Fibroblast of lung (primary cell): ENCODE measurements around the gene EXOC8. TPM values are rescaled to one million over a fixed set of nuclear protein-coding genes. Genes with fewer than 3 reads are reported as not detected.

ENCODE experiments used
- DNase-seq, 2 donors: peaks; one replicate each; pipeline versions ENCODE4 v3.0.0 to v3.0.0-alpha.2; 2010; ENCODE audit warnings: low read depth in 2 of 2
- H2AFZ ChIP-seq: 2 replicates; pipeline ENCODE4 v1.5.1; 2012; ENCODE audit warnings: low read length, control low read depth, inconsistent platforms
- H3K27ac ChIP-seq: 2 replicates; pipeline ENCODE4 v1.5.1; 2011; ENCODE audit warnings: low read length, control low read depth; ENCODE audit not compliant: insufficient read depth
- H3K27me3 ChIP-seq: 2 replicates; pipeline ENCODE4 v1.5.1; 2011; ENCODE audit warnings: mild to moderate bottlenecking, low read length; ENCODE audit not compliant: control insufficient read depth, insufficient read depth
- H3K36me3 ChIP-seq: 2 replicates; pipeline ENCODE4 v1.5.1; 2011; ENCODE audit warnings: low read length; ENCODE audit not compliant: control insufficient read depth, insufficient read depth
- H3K4me1 ChIP-seq: 2 replicates; pipeline ENCODE4 v1.5.1; 2011; ENCODE audit warnings: low read length; ENCODE audit not compliant: control insufficient read depth, insufficient read depth; ENCODE audit errors: extremely low read depth
- H3K4me2 ChIP-seq: 2 replicates; pipeline ENCODE4 v1.5.1; 2011; ENCODE audit warnings: low read length, control low read depth; ENCODE audit not compliant: insufficient read depth; ENCODE audit errors: extremely low read depth
- H3K4me3 ChIP-seq, 4 experiments: fragments of 200-600 bp in 1 of 4; sonication (generic) in 1 of 4; replicated peaks in 1 of 4; 2 replicates each; pipeline ENCODE4 v1.5.1; 2011 to 2016; ENCODE audit warnings: low read length in 4 of 4, low read depth in 3 of 4, mild to moderate bottlenecking in 3 of 4, control low read depth in 2 of 4, inconsistent platforms in 1 of 4, mixed read lengths in 1 of 4; ENCODE audit not compliant: insufficient read depth in 1 of 4; ENCODE audit errors: control extremely low read depth in 1 of 4
- H3K79me2 ChIP-seq: 2 replicates; pipeline ENCODE4 v1.5.1; 2012; ENCODE audit warnings: mild to moderate bottlenecking, low read length, inconsistent platforms; ENCODE audit not compliant: control insufficient read depth, insufficient read depth
- H3K9ac ChIP-seq: 2 replicates; pipeline ENCODE4 v1.5.1; 2011; ENCODE audit warnings: mild to moderate bottlenecking, low read length, control low read depth; ENCODE audit not compliant: insufficient read depth
- H3K9me3 ChIP-seq: 2 replicates; pipeline ENCODE4 v1.5.1; 2012; ENCODE audit warnings: low read depth, low read length; ENCODE audit not compliant: control insufficient read depth, insufficient read depth
- H4K20me1 ChIP-seq: 2 replicates; pipeline ENCODE4 v1.5.1; 2011; ENCODE audit warnings: low read length; ENCODE audit not compliant: control insufficient read depth, insufficient read depth; ENCODE audit errors: extremely low read depth
- EZH2 ChIP-seq: IDR thresholded peaks from 2 replicates; pipeline ENCODE4 v1.5.1; 2012; ENCODE audit warnings: low read length, control low read depth, mild to moderate bottlenecking; ENCODE audit errors: missing control alignments
- polyA plus RNA-seq, 2 donors: library from polyadenylated mRNA; depleted of rRNA in 1 of 2; stranded (reverse) in 1 of 2; unstranded in 1 of 2; fragments of >200 nt; gene quantifications; 2 replicates each; pipeline ENCODE4 v1.2.1, GENCODE V29; 2011 to 2012; ENCODE audit warnings: missing spikeins in 1 of 2
- total RNA-seq: library from RNA; depleted of rRNA; stranded (reverse); fragments of >200 nt; gene quantifications from 2 replicates; pipeline ENCODE4 v1.2.1, GENCODE V29; 2014
- TF ChIP-seq, protein P1 (sequence below), 2 donors: IDR thresholded peaks in 1 of 2; conservative IDR thresholded peaks in 1 of 2; 1 replicate in 1 of 2; 2 replicates in 1 of 2; pipeline ENCODE4 v1.5.1; 2011 to 2012; ENCODE audit warnings: low read length in 2 of 2, control low read depth in 1 of 2, inconsistent platforms in 1 of 2, low read depth in 1 of 2, mild to moderate bottlenecking in 1 of 2

The EXOC8 gene
- total and polyA plus RNA-seq, 2 donors (not counting 1 experiment from before 2014, with no cell fraction given), result 5.8 to 17.0 TPM

DNA sequence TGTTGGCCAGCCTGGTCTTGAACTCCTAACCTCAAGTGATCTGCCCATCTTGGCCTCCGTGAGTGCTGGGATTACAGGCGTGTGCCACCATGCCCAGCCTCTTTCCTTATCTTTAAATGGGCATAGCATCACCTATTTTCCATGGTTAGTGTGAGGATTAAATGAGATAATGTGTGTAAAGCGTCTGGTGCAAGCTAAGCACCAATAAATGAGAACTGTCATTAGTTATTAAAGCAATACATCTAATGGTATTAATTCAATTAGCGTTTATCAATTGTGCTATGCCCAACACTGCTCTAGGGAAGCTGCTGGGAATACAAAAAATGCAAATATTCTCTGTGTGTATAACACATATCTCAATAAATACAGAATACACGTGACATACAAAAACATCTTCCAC is 10.0 kb downstream of the EXOC8 start:
- H3K36me3 ChIP-seq, result no peaks in the 10 kb centered on the region
- no peaks in the 10 kb centered on the region for H3K9me3 ChIP-seq
- no peak overlapping the region for H3K4me2 ChIP-seq
- no peak overlapping the region for H3K4me3 ChIP-seq
- H2AFZ ChIP-seq, result no peak overlapping the region
- no peaks in the 10 kb centered on the region for H3K27me3 ChIP-seq
- no peak overlapping the region for H3K27ac ChIP-seq
- no peaks in the 10 kb centered on the region for H4K20me1 ChIP-seq
- peaks cover under 1% of the 10 kb centered on the region for H3K79me2 ChIP-seq
- TF ChIP-seq, protein P1, sequence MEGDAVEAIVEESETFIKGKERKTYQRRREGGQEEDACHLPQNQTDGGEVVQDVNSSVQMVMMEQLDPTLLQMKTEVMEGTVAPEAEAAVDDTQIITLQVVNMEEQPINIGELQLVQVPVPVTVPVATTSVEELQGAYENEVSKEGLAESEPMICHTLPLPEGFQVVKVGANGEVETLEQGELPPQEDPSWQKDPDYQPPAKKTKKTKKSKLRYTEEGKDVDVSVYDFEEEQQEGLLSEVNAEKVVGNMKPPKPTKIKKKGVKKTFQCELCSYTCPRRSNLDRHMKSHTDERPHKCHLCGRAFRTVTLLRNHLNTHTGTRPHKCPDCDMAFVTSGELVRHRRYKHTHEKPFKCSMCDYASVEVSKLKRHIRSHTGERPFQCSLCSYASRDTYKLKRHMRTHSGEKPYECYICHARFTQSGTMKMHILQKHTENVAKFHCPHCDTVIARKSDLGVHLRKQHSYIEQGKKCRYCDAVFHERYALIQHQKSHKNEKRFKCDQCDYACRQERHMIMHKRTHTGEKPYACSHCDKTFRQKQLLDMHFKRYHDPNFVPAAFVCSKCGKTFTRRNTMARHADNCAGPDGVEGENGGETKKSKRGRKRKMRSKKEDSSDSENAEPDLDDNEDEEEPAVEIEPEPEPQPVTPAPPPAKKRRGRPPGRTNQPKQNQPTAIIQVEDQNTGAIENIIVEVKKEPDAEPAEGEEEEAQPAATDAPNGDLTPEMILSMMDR (conservative IDR thresholded peaks at IDR 0.05 in 1 of 2, IDR thresholded peaks at IDR 0.05 in 1 of 2; ENCODE audit: low read depth in 1 of 2, low read length in 2 of 2), result no peak
- no peak for TF ChIP-seq EZH2
- H3K4me1 ChIP-seq, result no peaks in the 10 kb centered on the region
- DNase-seq, result no peak
- no peak overlapping the region for H3K9ac ChIP-seq

DNA sequence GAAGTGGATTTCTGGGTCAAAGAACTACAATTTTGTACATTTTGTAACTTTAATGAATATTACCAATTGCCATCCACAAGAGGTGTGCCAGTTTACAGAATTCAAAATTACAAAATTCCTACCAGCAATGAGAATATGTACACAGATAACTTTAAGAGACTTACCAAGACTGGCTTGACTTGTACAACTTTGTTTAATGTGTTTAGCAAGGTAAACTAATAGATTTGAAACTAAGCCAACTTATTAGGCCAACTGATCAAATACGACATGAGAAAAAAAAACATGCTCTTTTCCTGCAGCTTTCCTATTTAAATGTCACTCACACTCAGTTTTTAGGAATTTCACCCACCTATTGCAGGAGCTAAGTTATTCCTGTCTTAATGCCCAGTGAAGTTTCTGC is 11.4 kb downstream of the EXOC8 start:
- H2AFZ ChIP-seq, result no peak overlapping the region
- no peak overlapping the region for H3K9ac ChIP-seq
- no peaks in the 10 kb centered on the region for H4K20me1 ChIP-seq
- no peak for TF ChIP-seq EZH2
- TF ChIP-seq, protein P1 (conservative IDR thresholded peaks at IDR 0.05 in 1 of 2, IDR thresholded peaks at IDR 0.05 in 1 of 2; ENCODE audit: low read depth in 1 of 2, low read length in 2 of 2), result no peak
- DNase-seq, result no peak
- no peaks in the 10 kb centered on the region for H3K27me3 ChIP-seq
- no peak overlapping the region for H3K27ac ChIP-seq
- no peaks in the 10 kb centered on the region for H3K4me1 ChIP-seq
- no peaks in the 10 kb centered on the region for H3K36me3 ChIP-seq
- no peaks in the 10 kb centered on the region for H3K9me3 ChIP-seq
- no peak overlapping the region for H3K4me2 ChIP-seq
- H3K4me3 ChIP-seq, result no peak overlapping the region
- H3K79me2 ChIP-seq, result no peaks in the 10 kb centered on the region

DNA sequence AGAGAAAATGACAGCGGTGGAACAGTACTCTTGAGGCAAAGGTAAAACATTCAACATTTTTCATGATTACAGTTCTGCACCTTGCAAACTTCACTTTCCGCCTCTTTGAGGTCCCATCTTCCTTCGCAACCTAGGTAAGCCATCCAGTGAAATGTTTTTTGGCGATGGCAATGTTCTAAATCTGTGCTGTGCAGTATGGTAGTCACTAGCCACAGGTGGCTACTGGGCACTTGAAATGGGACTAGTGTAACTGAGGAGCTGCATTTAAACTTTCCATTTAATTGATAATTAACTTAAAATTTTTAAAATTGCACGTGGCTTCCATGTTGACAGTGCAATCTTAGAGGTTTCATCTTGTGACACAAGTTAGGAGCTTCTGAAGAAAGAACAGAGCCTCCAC is 13.0 kb downstream of the EXOC8 start:
- Histone ChIP-seq H3K79me2 (no peaks in the 10 kb centered on the region), H4K20me1 (no peaks in the 10 kb centered on the region), H3K9me3 (no peaks in the 10 kb centered on the region), H3K4me1 (no peaks in the 10 kb centered on the region), H3K36me3 (no peaks in the 10 kb centered on the region), H3K9ac (no peak overlapping the region), H3K27ac (no peak overlapping the region), H3K4me2 (no peak overlapping the region), H3K27me3 (no peaks in the 10 kb centered on the region), H2AFZ (no peak overlapping the region), H3K4me3 (no peak overlapping the region)
- DNase-seq, result no peak
- TF ChIP-seq, protein P1 (conservative IDR thresholded peaks at IDR 0.05 in 1 of 2, IDR thresholded peaks at IDR 0.05 in 1 of 2; ENCODE audit: low read depth in 1 of 2, low read length in 2 of 2), result no peak
- no peak for TF ChIP-seq EZH2
